ENCODE data around the gene ZFP92.

Gene ZFP92

GRCh38 chrX:153441296-153441695 lies 30.0 kb downstream of the ZFP92 start:
- DNase-seq, result no peak

DNA sequence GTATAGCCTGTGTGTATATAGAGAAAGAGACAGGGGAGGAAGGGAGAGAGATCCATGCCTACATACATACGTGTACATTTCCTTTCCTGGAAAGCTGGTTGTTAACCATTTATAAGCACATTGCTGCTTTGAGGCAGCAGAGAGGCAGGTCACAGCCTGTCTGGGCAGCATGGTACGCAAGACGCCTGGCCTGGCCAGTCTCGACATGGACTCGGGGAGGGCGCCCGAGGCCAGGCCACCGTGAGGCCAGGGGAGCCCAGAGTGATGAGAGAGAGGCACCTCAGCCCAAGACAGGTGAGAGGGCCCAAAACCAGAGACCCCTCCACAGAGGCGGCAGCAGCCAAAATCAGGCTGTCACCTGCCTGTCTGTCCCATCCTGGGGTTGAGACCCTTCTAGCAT lies 30.7 kb downstream of the ZFP92 start:
- DNase-seq, result no peak

DNA sequence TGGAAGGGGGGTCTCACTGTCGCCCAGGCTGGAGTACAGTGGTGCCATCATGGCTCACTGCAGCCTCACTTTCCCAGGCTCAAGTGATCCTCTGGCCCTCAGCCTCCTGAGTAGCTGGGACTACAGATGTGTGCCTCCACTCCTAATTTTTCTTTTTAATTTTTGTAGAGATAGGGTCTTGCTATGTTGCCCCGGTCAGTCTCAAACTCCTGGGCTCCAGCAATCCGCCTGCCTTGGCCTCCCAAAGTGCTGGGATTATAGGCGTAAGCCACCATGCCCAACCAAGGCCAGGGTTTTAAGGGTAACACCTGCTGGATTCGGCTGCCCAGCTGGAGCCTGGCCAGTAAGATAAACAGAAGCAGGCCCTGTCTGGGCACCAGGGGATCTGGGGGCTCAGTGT lies 31.2 kb downstream of the ZFP92 start:
- no peak for DNase-seq

GRCh38 chrX:153443476-153444332 lies 32.4 kb downstream of the ZFP92 start:
- DNase-seq, result no peak

GRCh38 chrX:153444333-153445011 lies 33.2 kb downstream of the ZFP92 start:
- DNase-seq, result no peak

DNA sequence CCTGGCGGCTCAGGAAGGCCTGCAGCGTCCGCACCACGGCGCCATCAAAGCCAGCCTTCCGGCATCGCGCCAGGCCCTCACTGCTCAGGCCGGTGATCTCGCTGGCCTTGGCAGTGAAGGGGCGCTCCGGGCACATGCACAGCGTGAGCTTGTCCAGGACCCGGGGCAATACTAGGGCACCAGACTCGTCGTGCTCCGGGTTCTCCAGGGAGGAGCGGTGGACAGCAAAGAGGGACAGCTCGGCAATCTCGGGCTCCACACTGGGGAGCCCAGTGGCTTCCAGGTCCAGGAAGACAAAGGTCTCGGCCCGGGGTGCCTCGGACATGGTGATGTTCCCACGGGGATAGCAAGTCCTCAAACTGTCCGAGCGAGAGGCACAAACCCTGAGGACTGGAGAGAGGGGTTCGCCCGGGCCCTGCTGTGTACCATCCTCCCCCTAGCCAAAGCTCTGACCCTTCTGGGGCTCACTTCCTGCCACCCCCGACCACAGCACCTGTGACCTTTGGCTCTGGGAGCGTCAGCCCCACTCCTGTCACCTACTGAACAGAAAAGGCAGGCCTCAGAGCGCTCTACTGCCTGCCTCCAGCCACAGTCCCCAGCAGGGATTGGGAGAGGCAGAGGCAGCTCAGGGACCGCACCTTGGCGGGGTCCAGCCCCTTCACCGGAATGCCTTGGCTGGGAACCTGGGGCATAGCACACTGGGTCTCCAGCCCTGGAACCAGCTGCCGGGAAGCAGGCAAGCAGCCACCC lies 34.0 kb downstream of the ZFP92 start:
- no peak for DNase-seq

DNA sequence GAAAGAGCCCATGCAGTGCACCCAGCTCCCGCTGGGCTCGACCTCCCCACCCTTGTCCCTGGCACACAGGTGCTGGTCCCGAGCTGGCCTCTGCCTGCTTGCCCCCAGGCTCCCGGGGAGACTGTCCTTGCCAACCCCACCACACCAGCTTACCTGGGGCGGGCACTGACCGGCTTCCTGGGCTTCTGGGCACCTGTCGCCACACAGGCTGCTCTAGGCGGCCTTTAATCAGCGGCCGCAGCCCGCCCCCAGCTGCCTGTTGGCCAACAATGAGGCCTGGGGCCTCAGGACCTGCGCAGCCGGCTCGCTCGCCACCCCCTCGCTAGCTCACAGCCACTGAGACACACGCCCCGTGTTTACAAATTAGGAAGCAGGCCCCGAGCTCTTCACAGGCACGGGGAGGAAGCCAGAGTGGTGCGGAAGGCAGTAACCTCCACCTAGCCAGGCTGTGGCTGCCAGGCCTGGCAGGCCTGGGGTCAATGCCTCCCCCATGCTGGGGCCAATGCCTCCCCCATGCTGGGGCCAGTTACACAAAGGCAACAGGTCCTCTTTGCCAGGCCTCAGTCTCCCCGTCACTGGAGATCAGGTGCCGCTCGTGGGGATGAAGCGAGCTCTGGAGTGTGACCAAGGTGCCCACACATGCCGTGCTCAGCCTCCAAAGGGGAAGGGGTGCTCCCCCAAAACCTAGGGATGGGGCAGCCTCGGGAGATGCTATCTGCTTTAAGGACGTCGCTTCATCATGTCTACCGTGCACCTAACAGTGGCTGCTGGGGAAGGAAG lies 34.8 kb downstream of the ZFP92 start, which contains the start of gene TREX2:
Gene TREX2, minus strand, starts transcription at position 201 of the 780 bp plus-strand sequence. CDS start 626 bp downstream, outside the sequence.
- no peak for DNase-seq

GRCh38 chrX:153446636-153446936 lies 35.3 kb downstream of the ZFP92 start:
- DNase-seq, result no peak

- DNase-seq, result no peak
These were observed 35.8 kb downstream of the ZFP92 start for GRCh38 chrX:153446950-153447580.

DNA sequence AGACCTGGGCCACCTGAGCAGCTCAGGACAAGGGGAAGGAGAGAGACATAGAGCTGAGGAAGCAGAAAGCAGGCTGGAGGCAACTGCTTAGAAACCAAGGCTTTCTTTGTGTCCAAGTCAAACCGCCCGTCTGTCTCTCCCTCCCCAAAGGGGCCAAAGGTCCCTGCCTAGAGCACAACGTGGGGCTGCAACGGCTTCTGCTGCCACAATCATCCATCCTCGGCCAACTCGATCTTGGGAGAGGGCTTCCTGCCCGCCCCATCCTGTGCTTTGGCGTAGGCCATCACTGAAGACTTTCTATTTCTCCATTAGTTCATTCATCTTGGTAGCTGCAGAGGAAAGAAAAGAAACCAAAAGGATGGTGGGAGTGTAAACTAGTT lies 36.3 kb downstream of the ZFP92 start:
- no peak for DNase-seq

DNA sequence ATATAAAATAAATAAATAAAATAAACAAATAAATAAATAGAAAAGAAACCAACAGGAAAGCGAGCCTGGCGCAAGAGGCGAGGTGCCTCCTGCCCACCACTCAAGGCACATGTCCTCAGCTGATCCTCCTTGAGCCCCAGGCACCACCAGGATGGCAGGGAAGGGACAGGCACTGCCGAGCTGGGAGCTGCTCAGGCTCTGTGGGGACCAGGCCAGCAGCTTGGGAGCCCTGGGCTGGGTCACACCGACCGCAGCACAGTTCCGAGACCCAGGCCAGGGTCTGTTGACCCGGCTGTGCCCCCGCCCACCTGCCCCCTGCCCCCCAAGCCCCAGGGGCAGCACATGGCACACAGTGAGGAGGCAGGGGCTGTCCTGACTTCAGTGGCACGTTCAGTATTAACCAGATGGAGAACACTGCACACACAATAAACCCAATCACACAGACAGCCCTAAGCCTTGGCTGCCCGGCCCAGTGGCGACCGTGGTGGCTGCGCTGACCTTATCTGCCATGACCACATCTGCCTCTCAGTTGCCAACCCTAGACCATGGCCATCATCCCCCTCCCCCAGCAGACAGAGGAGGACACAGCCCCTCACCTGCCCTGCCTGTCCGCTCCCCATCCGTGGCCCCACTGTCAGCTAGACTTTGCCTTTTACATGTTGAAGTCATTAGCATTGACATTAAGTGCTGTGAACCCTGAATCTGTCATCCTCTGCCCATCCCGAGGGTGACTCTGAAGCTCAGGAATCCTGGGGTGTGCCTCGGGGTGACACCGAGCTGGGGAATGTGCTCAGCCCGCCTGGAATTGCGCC lies 37.5 kb downstream of the ZFP92 start:
- no peak for DNase-seq

DNA sequence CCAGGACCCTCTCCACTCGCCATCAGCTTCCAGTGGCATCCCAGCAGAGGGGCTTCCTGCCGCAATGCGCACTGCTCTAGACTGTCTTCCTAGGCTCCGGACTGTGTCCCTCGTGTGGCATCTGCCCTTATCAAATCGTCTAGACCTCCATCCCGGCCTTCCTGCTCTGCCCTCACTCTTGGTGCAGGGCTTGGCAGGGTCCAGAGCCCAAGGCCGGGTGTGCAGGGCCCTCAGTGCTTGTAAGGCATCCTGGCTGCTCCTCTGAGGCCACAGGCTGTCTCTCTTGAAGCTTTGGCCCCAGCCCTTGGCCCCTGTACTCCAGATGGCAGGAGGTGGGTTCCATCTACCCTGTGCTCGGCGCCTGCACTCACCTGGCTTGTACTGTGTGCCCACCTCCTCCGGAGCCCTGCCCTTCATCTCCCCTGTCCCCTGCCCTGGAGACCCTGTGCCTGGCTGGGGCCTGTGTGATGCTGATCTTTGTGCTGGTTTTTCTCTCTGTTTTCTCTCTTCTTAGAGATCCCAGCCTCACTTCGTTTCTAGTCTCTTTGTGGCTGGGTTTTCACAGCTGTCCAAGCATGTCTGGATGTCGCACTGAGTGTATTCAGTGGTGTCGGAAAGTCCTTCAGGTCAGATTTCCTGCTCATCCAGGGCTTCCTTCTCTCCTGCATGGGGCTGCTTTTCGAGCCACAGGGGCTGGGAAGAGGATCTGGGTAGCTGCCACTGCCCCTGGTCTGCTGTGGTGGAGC lies 38.3 kb downstream of the ZFP92 start:
- no peak for DNase-seq

- no peak for DNase-seq
These were observed 39.1 kb downstream of the ZFP92 start for GRCh38 chrX:153450114-153450948.

- DNase-seq, result no peak
These were observed 39.6 kb downstream of the ZFP92 start for GRCh38 chrX:153450949-153451277.

DNA sequence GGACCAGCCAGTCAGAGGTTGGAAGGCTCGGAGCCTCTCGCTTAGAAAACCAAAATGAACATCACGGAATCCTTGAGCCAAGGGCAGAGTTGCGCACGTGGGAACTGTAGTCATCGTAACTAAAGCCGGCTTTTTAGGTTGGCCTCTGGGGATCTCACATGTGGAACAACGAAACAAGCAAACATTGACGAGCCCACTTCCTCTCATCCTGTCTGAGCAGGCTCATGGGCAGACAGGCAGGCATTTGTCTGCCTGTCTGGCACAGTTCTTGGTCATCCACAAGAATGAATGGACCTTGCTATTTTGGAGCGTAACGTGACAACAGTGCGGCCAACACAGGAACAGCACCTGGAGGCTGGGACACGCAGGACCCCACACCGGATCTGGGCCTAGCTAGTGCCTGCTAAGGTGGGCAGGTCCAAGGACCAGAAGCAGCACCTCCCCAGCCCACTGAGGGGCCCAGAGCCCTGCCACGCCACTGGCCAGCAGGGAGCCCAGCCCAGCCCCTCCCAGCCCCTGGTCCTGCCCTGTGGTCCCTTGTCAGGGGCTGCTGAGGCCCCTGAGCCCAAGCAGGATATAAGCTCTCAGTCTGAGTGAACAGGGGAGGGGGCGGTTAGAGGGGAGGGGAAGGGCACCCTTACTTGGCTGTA lies 43.8 kb downstream of the ZFP92 start:
- DNase-seq, result no peak

DNA sequence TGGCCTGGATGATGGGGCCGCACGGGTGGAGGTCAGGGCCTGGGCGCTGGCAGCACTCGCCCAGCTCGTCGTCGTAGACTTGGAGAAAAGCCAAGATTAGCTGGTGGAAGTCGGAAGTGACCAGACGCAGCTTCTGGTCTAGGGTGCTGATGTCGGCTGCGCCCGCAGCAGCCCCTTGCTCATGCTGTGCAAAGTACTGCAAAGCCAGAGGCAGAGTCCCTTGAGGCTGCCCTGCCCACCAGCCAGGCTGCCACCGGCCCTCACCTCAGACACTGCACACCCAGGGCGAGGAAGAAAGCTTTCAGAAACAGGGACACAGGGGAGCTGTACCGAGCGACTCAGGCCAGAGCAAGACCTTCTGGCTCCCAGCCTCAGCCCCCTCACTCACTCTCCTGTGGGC lies 44.3 kb downstream of the ZFP92 start:
- DNase-seq, result no peak

- no peak for DNase-seq
These were observed 44.9 kb downstream of the ZFP92 start for GRCh38 chrX:153456161-153456560.

DNA sequence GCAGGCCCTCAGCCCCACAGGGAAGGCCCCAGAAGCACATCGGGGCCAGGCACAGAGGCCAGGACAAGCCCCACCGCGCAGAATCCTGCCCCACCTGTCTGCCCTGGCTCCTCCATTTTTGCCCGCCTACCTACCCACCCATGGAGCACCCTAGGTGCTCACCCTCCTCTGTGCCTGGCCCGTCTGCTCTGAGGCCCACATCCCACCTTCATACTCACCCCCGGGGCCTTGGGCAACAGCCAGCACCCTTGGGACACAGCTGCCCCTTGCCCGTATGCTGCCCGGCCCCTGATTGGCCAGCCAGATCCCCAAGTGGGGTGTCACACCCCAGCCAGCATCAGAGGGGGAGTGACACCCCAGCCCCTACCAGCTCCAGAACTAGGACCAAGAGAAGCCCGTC lies 45.4 kb downstream of the ZFP92 start:
- DNase-seq, result no peak

- no peak for DNase-seq
These were observed 46.0 kb downstream of the ZFP92 start for GRCh38 chrX:153457136-153457825.

All from 8988T (cell line).